H1 (cell line): ENCODE results near the gene ZMIZ1. TPM values are rescaled to one million over a fixed set of nuclear protein-coding genes. Genes with fewer than 3 reads are reported as not detected.

ENCODE experiments used
- EZH2 ChIP-seq: fragments of 200-600 bp; sonication (generic); IDR thresholded peaks from 2 replicates; pipeline ENCODE4 v1.7.1; 2012; ENCODE audit warnings: low read depth, mild to moderate bottlenecking, moderate library complexity, low read length, inconsistent platforms; ENCODE audit not compliant: severe bottlenecking
- TBP ChIP-seq: IDR thresholded peaks from 2 replicates; pipeline ENCODE4 v1.6.1; 2011; ENCODE audit warnings: low read depth, low read length, improper control_type of control experiment
- polyA plus RNA-seq, 7 experiments: library from polyadenylated mRNA; depleted of rRNA in 3 of 7; stranded (reverse) in 5 of 7; unstranded in 2 of 7; fragments of >200 nt in 5 of 7; fragments of 200-250 nt in 2 of 7; gene quantifications; 1 replicate in 5 of 7; 2 replicates in 1 of 7; 4 replicates in 1 of 7; pipeline versions ENCODE4 v1.2.1 to v1.2.3, GENCODE V29; 2011 to 2013; ENCODE audit warnings: missing spikeins in 2 of 7, mixed read lengths in 2 of 7
- total RNA-seq: library from RNA; stranded (reverse); fragmentation: NEBNext Ultra II Directional; extraction: Animal tissue kit (Norgen Biotek cat#: 25700); gene quantifications from 2 replicates; pipeline ENCODE4 v1.2.1, GENCODE V29; 2021
- TF ChIP-seq, protein P1 (sequence below): IDR thresholded peaks from 2 replicates; pipeline ENCODE4 v1.6.1; 2012; ENCODE audit warnings: inconsistent platforms

The ZMIZ1 gene
- total and polyA plus RNA-seq, 2 of the 8 experiments (the other 6 are each of a cell fraction or from before 2014, with no cell fraction given), result 8.1 to 28.0 TPM

DNA sequence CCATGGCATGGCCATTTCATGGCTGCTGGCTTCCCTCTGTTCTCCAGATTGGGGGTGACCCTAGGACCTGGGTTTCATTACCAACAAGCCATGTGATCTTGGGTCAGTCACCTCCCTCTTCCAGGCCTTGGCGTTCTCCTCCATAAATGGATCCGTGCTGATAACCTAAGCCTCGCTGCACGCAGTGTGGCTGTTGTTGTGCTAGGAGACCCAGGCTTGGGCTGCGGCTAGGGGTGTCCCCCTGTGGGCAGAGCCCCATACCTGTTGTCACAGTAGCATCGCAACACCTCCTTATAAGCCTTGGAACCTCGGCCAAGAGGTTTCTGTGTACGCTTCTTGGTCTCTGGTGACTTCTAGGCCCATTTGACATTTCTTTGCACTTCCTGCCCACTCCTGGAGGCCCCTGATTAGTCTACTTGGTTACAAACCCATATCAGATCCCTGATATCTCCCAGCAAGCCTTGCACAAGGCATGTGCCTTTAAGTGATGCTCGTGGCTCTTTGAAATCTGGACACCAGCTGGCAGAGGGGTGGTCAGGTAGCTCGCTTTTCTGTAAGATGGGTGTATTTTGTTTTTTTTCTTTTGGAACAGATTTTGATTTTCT lies 23.6 kb downstream of the ZMIZ1 start (continued):
- TF ChIP-seq, protein P1, sequence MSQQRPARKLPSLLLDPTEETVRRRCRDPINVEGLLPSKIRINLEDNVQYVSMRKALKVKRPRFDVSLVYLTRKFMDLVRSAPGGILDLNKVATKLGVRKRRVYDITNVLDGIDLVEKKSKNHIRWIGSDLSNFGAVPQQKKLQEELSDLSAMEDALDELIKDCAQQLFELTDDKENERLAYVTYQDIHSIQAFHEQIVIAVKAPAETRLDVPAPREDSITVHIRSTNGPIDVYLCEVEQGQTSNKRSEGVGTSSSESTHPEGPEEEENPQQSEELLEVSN, result no peak
- TF ChIP-seq EZH2, result no peak
- no peak for TF ChIP-seq TBP
